Panc1 (cell line): ENCODE measurements around the gene CALM1.

Experiments used
- CTCF ChIP-seq: fragments of 450-650 bp; IDR thresholded peaks from 2 replicates; pipeline ENCODE4 v1.5.1; 2017; ENCODE audit warnings: mild to moderate bottlenecking
- POLR2AphosphoS5 ChIP-seq: IDR thresholded peaks from 2 replicates; pipeline ENCODE4 v1.6.1; 2012; ENCODE audit warnings: mild to moderate bottlenecking, low read depth, low read length, moderate library complexity
- REST ChIP-seq, 2 experiments: IDR thresholded peaks; 2 replicates each; pipeline ENCODE4 v1.6.1; 2011 to 2012; ENCODE audit warnings: low read depth in 2 of 2, control low read depth in 1 of 2, low read length in 1 of 2, mild to moderate bottlenecking in 1 of 2, moderate library complexity in 1 of 2; ENCODE audit not compliant: insufficient read depth in 1 of 2

- TF ChIP-seq REST (IDR thresholded peaks at IDR 0.05; ENCODE audit: insufficient read depth in 1 of 2, low read depth in 2 of 2, low read length in 1 of 2) (no peak), CTCF (no peak), POLR2AphosphoS5 (no peak)
Observed at GRCh38 chr14:90454041-90455000, 57.5 kb downstream of the CALM1 start.
